Astrocyte (in vitro differentiated cells and primary cell): Measurements from ENCODE around the gene TARS2.

Experiments
- CTCF ChIP-seq: IDR thresholded peaks from 2 replicates; pipeline ENCODE4 v1.5.1; 2011; ENCODE audit warnings: low read depth, mild to moderate bottlenecking, inconsistent platforms, low read length, moderate library complexity; ENCODE audit not compliant: insufficient read depth
- EZH2 ChIP-seq: IDR thresholded peaks from 2 replicates; pipeline ENCODE4 v1.6.1; 2012; ENCODE audit warnings: mild to moderate bottlenecking, low read length, inconsistent platforms; ENCODE audit not compliant: insufficient read depth

- TF ChIP-seq EZH2 (no peak), CTCF (no peak)
Measured at GRCh38 chr1:150456146-150456647, 31.0 kb upstream of the TARS2 start.
